ENCODE data around the gene CARD16. TPM values are rescaled to one million over a fixed set of nuclear protein-coding genes. Genes with fewer than 3 reads are reported as not detected.
"Not testable (repeated sequence)": the region's sequence is repeated elsewhere in the genome, so short reads cannot be mapped to it uniquely, and the experiment has no call there.

The CARD16 gene
- total and polyA plus RNA-seq, 8 donors, result 0.51 to 9.8 (median 3.1) TPM

DNA sequence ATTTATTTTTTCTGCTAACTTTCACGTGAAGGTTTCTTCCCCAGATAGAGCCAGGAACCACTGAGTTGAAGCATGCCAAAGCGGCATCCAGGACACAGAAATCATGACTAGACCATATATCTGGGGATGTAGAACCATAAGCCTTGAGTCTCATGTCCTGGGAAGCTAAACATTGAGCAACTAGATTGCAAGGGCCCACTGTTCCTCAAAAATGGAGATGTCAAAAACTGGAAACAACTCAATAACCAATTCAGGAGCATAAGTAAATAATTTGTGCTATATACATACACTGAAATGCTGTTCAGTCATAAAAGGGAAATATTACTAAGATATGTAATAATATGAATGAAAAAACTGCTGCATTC is 29.0 kb upstream of the CARD16 start:
- Histone ChIP-seq H3K4me3 (no peak overlapping the region), H3K27ac (no peak overlapping the region), H3K27me3 (no peaks in the 10 kb centered on the region), H3K36me3 (no peaks in the 10 kb centered on the region), H3K9me3 (no peaks in the 10 kb centered on the region), H3K4me1 (peaks cover 0 to 6% (median 4%) of the 10 kb centered on the region in 3 donors)
- no peak for FAIRE-seq
- intact Hi-C loops (cut with DNase I), result no loop called here
- TF ChIP-seq, protein P1, sequence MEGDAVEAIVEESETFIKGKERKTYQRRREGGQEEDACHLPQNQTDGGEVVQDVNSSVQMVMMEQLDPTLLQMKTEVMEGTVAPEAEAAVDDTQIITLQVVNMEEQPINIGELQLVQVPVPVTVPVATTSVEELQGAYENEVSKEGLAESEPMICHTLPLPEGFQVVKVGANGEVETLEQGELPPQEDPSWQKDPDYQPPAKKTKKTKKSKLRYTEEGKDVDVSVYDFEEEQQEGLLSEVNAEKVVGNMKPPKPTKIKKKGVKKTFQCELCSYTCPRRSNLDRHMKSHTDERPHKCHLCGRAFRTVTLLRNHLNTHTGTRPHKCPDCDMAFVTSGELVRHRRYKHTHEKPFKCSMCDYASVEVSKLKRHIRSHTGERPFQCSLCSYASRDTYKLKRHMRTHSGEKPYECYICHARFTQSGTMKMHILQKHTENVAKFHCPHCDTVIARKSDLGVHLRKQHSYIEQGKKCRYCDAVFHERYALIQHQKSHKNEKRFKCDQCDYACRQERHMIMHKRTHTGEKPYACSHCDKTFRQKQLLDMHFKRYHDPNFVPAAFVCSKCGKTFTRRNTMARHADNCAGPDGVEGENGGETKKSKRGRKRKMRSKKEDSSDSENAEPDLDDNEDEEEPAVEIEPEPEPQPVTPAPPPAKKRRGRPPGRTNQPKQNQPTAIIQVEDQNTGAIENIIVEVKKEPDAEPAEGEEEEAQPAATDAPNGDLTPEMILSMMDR (IDR thresholded peaks at IDR 0.05), result no peak
- DNase-seq, result no peak
- WGBS, 2 donors, result 85 to 88% methylated on average over 2 of the region's 2 CpGs
- ATAC-seq, result no peak

DNA sequence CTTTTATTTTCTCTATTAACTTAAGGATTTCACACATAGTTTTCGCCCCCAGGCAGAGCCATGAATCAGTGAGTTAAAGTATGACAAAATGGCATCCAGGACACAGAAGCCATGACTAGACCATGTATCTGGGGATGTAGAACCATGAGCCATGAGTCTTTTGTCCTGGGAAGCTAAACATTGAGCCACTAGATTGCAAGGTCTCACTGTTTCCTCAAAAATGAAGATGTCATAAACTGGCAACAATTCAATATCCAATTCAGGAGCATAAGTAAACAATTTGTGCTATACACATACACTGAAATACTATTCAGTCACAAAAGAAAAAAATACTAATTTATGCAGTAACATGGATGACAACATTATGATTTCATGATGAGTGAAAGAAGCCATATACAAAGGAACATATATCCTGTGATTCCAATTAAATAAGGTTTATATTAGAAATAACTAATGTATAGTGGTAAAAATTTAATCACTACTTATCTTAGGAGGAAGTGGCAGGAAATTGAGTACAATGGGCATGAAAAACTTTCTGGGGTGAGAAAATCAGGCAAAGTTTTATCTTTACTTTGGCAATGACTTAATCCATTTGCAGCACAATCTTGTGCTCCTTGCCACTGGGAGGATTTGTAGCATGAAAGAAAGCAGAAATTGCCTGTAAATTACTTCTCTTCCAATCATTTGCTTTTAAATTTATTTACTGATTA is 28.5 kb upstream of the CARD16 start:
- FAIRE-seq (no peak), ATAC-seq (no peak), DNase-seq (no peak)
- Histone ChIP-seq H3K4me1 (peaks cover 0 to 6% (median 4%) of the 10 kb centered on the region in 3 donors), H3K9me3 (no peaks in the 10 kb centered on the region), H3K4me3 (no peak overlapping the region), H3K27me3 (no peaks in the 10 kb centered on the region), H3K27ac (no peak overlapping the region), H3K36me3 (no peaks in the 10 kb centered on the region)
- TF ChIP-seq, protein P1 (IDR thresholded peaks at IDR 0.05), result no peak
- intact Hi-C loops (cut with DNase I), result no loop called here
- WGBS, 2 donors, result 63 to 82% methylated on average over 1 of the region's 1 CpG

DNA sequence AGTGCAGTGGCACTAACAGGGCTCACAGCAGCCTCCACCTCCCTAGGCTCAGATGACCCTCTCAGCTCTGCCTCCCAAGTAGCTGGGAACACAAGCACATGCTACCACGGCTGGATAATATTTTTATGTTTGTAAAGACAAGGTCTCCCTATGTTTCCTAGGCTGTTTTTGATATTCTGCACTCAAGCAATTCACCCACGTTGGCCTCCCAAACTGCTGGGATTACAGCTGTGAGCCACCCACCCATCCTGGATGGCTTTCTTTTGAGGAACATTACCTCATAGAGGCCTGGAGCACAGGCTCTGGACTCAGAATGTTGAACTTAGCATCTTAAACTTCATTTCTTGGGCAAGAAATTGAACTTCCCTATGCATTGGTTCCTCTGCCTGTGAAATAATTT is 26.9 kb upstream of the CARD16 start:
- intact Hi-C loops (cut with DNase I); H3K4me1 ChIP-seq; H3K4me3 ChIP-seq; H3K36me3 ChIP-seq; H3K27ac ChIP-seq; FAIRE-seq; DNase-seq; ATAC-seq; H3K9me3 ChIP-seq; H3K27me3 ChIP-seq: not testable (repeated sequence)
- 44 to 69% methylated on average over 1 of the region's 2 CpGs for WGBS, 2 donors

DNA sequence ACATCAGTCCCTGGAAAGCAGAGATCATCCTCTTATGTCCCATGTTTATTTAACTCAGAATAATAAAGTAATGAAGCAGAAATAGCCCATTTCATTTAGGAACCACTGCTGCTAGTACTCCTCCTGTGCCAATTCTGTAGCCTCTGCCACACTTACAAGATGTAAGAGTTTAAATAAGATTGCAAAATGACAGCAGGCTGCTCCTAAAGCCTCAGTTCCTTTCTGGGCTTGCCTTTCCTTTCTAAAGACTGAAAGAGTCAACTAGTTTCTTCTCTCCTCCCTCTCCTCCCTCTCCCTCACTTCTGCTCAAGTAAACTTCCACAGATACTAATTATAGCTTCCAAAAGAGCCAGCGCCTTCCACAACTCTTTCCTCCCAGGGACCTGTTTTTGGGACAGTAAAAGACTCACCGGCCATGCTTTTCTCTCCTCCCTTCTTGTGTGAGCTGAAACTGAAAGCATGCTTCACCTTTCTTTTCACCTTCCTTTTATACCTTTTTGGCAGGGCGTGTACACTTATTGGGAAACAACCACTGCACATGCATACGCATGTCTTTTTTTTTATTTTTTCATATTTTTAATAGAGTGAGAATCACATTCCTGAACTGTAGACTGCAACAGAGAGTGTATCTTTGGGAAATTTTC is 26.1 kb upstream of the CARD16 start:
- WGBS, 2 donors, result 83 to 86% methylated on average over 4 of the region's 4 CpGs
- Histone ChIP-seq H3K4me1 (peaks cover 0 to 4% (median 2%) of the 10 kb centered on the region in 3 donors), H3K27ac (no peak overlapping the region), H3K4me3 (no peak overlapping the region), H3K27me3 (no peaks in the 10 kb centered on the region), H3K9me3 (no peaks in the 10 kb centered on the region), H3K36me3 (no peaks in the 10 kb centered on the region)
- FAIRE-seq (no peak), DNase-seq (no peak), ATAC-seq (no peak)
- intact Hi-C loops (cut with DNase I), result no loop called here
- TF ChIP-seq, protein P1 (IDR thresholded peaks at IDR 0.05), result no peak

DNA sequence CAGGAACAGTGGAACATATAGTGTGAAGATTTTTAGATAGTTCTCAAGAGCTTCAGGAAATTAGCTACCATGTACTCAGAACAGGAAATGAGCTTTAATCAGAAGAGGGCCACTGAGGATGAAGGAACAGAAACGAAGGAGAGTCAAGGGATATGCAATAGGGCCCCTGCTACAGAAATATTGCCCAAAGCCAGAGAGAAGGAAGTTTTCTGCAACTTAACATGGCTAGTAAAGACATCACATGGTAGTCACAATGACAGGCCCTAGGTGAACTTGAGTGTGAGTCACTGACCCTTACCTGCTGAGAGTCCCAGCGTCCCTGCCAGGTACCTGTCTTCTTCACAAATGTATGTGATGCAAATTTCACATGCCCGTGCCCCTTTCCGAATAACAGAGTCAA is 25.2 kb upstream of the CARD16 start:
- DNase-seq (no peak), ATAC-seq (no peak), FAIRE-seq (no peak)
- no peaks in the 10 kb centered on the region for H3K27me3 ChIP-seq
- H3K27ac ChIP-seq, result no peak overlapping the region
- intact Hi-C loops (cut with DNase I), result no loop called here
- H3K9me3 ChIP-seq, result no peaks in the 10 kb centered on the region
- 88 to 91% methylated on average over 4 of the region's 4 CpGs for WGBS, 2 donors
- no peak overlapping the region for H3K4me3 ChIP-seq
- H3K36me3 ChIP-seq, result no peaks in the 10 kb centered on the region
- TF ChIP-seq, protein P1 (IDR thresholded peaks at IDR 0.05), result no peak
- H3K4me1 ChIP-seq, result no peaks in the 10 kb centered on the region

DNA sequence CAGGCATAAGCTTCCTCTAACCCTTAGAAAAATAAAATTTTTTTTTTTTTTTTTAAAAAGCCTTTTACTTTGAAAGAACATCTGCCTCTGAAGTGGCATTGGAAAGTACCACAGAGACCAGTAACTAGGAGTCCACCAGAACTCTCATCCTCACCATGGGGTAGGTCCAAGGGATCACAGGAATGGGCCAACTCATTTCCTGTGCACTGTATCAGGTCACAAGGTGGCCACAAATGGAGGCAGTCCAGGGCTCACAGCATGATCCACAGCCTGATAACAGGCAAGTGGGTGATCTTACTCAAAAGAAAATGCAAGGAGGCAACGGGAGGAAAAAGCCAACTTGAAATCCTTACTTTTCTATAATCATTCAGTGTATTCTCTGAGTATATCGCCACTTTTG is 24.6 kb upstream of the CARD16 start:
- intact Hi-C loops (cut with DNase I); H3K36me3 ChIP-seq; H3K4me1 ChIP-seq; H3K4me3 ChIP-seq; ATAC-seq; H3K27me3 ChIP-seq; H3K27ac ChIP-seq; H3K9me3 ChIP-seq; DNase-seq; FAIRE-seq: not testable (repeated sequence)
- 6 to 82% methylated on average over 1 to 2 of the region's 2 CpGs for WGBS, 2 donors

DNA sequence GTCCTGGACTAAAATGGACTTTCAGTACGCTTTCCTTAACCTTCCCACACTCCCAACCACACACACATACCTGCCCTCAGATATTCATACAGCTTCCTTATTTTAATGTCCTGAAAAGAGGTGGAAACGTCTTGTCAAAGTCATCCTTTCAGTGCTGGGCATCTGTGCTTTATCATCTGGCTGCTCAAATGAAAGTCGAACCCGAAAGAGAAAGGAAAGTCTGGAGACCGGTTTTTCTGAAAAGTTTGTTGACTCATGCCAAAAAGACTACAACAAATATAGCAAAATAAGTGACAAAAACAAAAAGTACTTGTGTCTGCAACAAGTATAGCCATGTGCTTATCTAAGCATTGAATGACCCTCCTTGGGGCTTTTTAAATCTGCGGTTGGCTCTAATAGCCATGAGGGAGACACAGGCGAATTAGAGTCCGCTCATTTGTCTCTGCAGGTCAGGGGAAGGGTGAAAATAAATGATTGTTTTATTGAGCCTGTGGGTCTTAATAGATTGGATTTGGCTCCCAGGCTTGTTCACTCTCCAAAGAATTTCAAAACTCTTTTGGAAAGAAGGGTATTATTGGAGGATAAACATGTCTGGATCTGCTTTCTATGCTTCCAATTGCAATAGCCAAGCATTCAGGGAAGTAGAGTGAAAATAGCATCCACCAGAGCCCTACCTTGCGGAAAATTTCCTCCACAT is 18.3 kb upstream of the CARD16 start:
- intact Hi-C loops (cut with DNase I); H3K36me3 ChIP-seq; H3K27me3 ChIP-seq; ATAC-seq; H3K27ac ChIP-seq; FAIRE-seq; DNase-seq; H3K4me1 ChIP-seq; H3K4me3 ChIP-seq; H3K9me3 ChIP-seq: not testable (repeated sequence)
- WGBS, 2 donors, result 50 to 60% methylated on average over 9 of the region's 9 CpGs
